GM12892 (cell line): ENCODE results near the gene APLF.

Experiments used
- POLR2A ChIP-seq: IDR thresholded peaks from 2 replicates; pipeline ENCODE4 v1.6.1; 2011; ENCODE audit warnings: low read depth, low read length, control low read depth
- POLR2AphosphoS5 ChIP-seq: IDR thresholded peaks from 2 replicates; pipeline ENCODE4 v1.6.1; 2011; ENCODE audit warnings: low read depth, low read length, control low read depth
- TAF1 ChIP-seq: IDR thresholded peaks from 2 replicates; pipeline ENCODE4 v1.6.1; 2011; ENCODE audit warnings: low read depth, mild to moderate bottlenecking, control low read depth, low read length, borderline replicate concordance

DNA sequence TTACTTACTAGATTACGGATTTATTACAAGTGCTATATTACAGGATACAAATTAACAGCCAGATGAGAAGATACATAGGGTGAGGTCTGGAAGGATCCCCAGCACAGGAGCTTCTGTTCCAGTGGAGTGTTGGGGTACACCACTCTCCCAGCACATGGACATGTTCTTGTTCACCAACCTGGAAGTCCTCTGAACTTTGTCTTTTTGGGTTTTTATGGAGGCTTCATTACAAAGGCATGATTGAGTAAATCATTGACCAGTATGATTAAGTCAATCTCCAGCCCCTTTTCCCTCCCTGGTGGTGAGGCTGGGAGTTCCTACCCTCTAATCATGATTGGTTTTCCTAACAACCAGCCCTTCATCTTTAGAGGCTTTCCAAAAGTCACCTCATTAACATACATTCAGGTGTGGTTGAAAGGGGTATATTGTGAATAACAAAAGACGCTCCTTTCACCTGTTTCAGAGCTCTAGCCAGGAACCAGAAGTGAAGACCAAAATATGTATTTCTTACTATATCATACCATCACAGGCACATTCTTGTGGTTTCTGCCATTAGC lies 38.3 kb downstream of the APLF start:
- TF ChIP-seq POLR2AphosphoS5 (no peak), TAF1 (no peak), POLR2A (no peak)
